H9 (cell line): Measurements from ENCODE around the gene ETV6. TPM values are rescaled to one million over a fixed set of nuclear protein-coding genes. Genes with fewer than 3 reads are reported as not detected.

Experiments
- DNase-seq: peaks from one replicate; pipeline ENCODE4 v3.0.0-alpha.2; 2017
- H2AFZ ChIP-seq: one replicate; pipeline ENCODE4 v1.6.1; 2013; ENCODE audit warnings: mild to moderate bottlenecking, low read length, control low read depth, moderate library complexity
- H2AK5ac ChIP-seq: 2 replicates; pipeline ENCODE4 v1.6.1; 2013; ENCODE audit warnings: low read length, control low read depth, mixed read lengths; ENCODE audit not compliant: insufficient read length
- H2BK120ac ChIP-seq: one replicate; pipeline ENCODE4 v1.6.1; 2013; ENCODE audit warnings: low read depth, mild to moderate bottlenecking, low read length, control low read depth, inconsistent platforms; ENCODE audit not compliant: poor library complexity, severe bottlenecking
- H2BK12ac ChIP-seq: 2 replicates; pipeline ENCODE4 v1.6.1; 2013; ENCODE audit warnings: low read length, control low read depth, mixed read lengths, low read depth; ENCODE audit not compliant: insufficient read length
- H2BK15ac ChIP-seq: 2 replicates; pipeline ENCODE4 v1.6.1; 2013; ENCODE audit warnings: low read depth, low read length, control low read depth
- H2BK20ac ChIP-seq: one replicate; pipeline ENCODE4 v1.6.1; 2013; ENCODE audit warnings: low read depth, mild to moderate bottlenecking, low read length, control low read depth, inconsistent platforms; ENCODE audit not compliant: poor library complexity, severe bottlenecking
- H2BK5ac ChIP-seq: 2 replicates; pipeline ENCODE4 v1.6.1; 2013; ENCODE audit warnings: low read length, control low read depth, mixed read lengths; ENCODE audit not compliant: insufficient read length
- H3K14ac ChIP-seq: 2 replicates; pipeline ENCODE4 v1.6.1; 2013; ENCODE audit warnings: low read length, control low read depth; ENCODE audit not compliant: insufficient read depth
- H3K18ac ChIP-seq: 2 replicates; pipeline ENCODE4 v1.6.1; 2013; ENCODE audit warnings: low read depth, mild to moderate bottlenecking, mixed read lengths, low read length, control low read depth; ENCODE audit not compliant: insufficient read length
- H3K23ac ChIP-seq: 2 replicates; pipeline ENCODE4 v1.6.1; 2013; ENCODE audit warnings: low read length, control low read depth, mixed read lengths, low read depth; ENCODE audit not compliant: insufficient read length
- H3K23me2 ChIP-seq: 2 replicates; pipeline ENCODE4 v1.6.1; 2013; ENCODE audit warnings: low read depth, mild to moderate bottlenecking, mixed read lengths, low read length, control low read depth; ENCODE audit not compliant: insufficient read length, poor library complexity, severe bottlenecking
- H3K27ac ChIP-seq: 2 replicates; pipeline ENCODE4 v1.5.1; 2013; ENCODE audit warnings: low read length, control low read depth, mixed read lengths, low read depth; ENCODE audit not compliant: insufficient read length
- H3K27me3 ChIP-seq: 2 replicates; pipeline ENCODE4 v1.6.1; 2013; ENCODE audit warnings: low read length, control low read depth, inconsistent platforms; ENCODE audit not compliant: insufficient read depth
- H3K4ac ChIP-seq: 2 replicates; pipeline ENCODE4 v1.6.1; 2013; ENCODE audit warnings: low read depth, mild to moderate bottlenecking, control low read depth, inconsistent platforms, low read length, moderate library complexity
- H3K4me1 ChIP-seq: 2 replicates; pipeline ENCODE4 v1.6.1; 2013; ENCODE audit warnings: low read length, control low read depth, inconsistent platforms; ENCODE audit not compliant: insufficient read depth
- H3K4me2 ChIP-seq: 2 replicates; pipeline ENCODE4 v1.6.1; 2013; ENCODE audit warnings: low read length, control low read depth, mixed read lengths; ENCODE audit not compliant: insufficient read length, insufficient read depth
- H3K56ac ChIP-seq: 2 replicates; pipeline ENCODE4 v1.6.1; 2013; ENCODE audit warnings: low read depth, mild to moderate bottlenecking, mixed read lengths, low read length, control low read depth; ENCODE audit not compliant: insufficient read length
- H3K79me1 ChIP-seq: 2 replicates; pipeline ENCODE4 v1.6.1; 2013; ENCODE audit warnings: low read depth, mild to moderate bottlenecking, moderate library complexity, low read length, control low read depth, inconsistent platforms; ENCODE audit not compliant: insufficient read depth, poor library complexity, severe bottlenecking
- H3K79me2 ChIP-seq: 2 replicates; pipeline ENCODE4 v1.6.1; 2013; ENCODE audit warnings: low read length, control low read depth, inconsistent platforms; ENCODE audit not compliant: insufficient read depth
- H3K9ac ChIP-seq: 2 replicates; pipeline ENCODE4 v1.6.1; 2013; ENCODE audit warnings: low read length, control low read depth, mixed read lengths; ENCODE audit not compliant: insufficient read length; ENCODE audit errors: extremely low read depth
- H3K9me3 ChIP-seq: one replicate; pipeline ENCODE4 v1.6.1; 2013; ENCODE audit warnings: low read depth, low read length, inconsistent platforms; ENCODE audit not compliant: control insufficient read depth
- H3T11ph ChIP-seq: one replicate; pipeline ENCODE4 v1.6.1; 2013; ENCODE audit warnings: mild to moderate bottlenecking, low read length, control low read depth, inconsistent platforms
- H4K20me1 ChIP-seq: one replicate; pipeline ENCODE4 v1.6.1; 2013; ENCODE audit not compliant: control insufficient read depth, insufficient read length, insufficient read depth
- H4K5ac ChIP-seq: 2 replicates; pipeline ENCODE4 v1.6.1; 2013; ENCODE audit warnings: low read depth, mild to moderate bottlenecking, mixed read lengths, low read length, control low read depth; ENCODE audit not compliant: insufficient read length
- H4K8ac ChIP-seq: replicated peaks from 2 replicates; pipeline ENCODE4 v1.6.1; 2013; ENCODE audit warnings: low read length, control low read depth, mixed read lengths, low read depth; ENCODE audit not compliant: insufficient read length
- H4K91ac ChIP-seq: 2 replicates; pipeline ENCODE4 v1.6.1; 2013; ENCODE audit warnings: low read depth, mild to moderate bottlenecking, moderate library complexity, mixed read lengths, low read length, control low read depth; ENCODE audit not compliant: insufficient read length
- H3K27ac Mint-ChIP-seq, 3 experiments: 2 replicates in 2 of 3; 3 replicates in 1 of 3; pipeline ENCODE4 v1.8.0; 2020 to 2021; ENCODE audit warnings: mixed read lengths in 3 of 3, mild to moderate bottlenecking in 1 of 3, moderate library complexity in 1 of 3
- H3K27me3 Mint-ChIP-seq: 2 replicates; pipeline ENCODE4 v1.8.0; 2021; ENCODE audit warnings: low read depth, mild to moderate bottlenecking, moderate library complexity, mixed read lengths
- H3K36me3 Mint-ChIP-seq, 3 experiments: 2 replicates in 2 of 3; 3 replicates in 1 of 3; pipeline ENCODE4 v1.8.0; 2020 to 2021; ENCODE audit warnings: low read depth in 3 of 3, mixed read lengths in 3 of 3; ENCODE audit not compliant: insufficient read depth in 1 of 3
- H3K4me1 Mint-ChIP-seq, 2 experiments: 2 replicates each; pipeline ENCODE4 v1.8.0; 2020; ENCODE audit warnings: mixed read lengths in 2 of 2
- H3K4me3 Mint-ChIP-seq, 2 experiments: 2 replicates in 1 of 2; 3 replicates in 1 of 2; pipeline ENCODE4 v1.8.0; 2020 to 2021; ENCODE audit warnings: mild to moderate bottlenecking in 2 of 2, mixed read lengths in 2 of 2, moderate library complexity in 1 of 2
- H3K9me3 Mint-ChIP-seq, 2 experiments: 2 replicates in 1 of 2; 3 replicates in 1 of 2; pipeline ENCODE4 v1.8.0; 2020; ENCODE audit warnings: mild to moderate bottlenecking in 2 of 2, mixed read lengths in 2 of 2, moderate library complexity in 1 of 2
- CTCF ChIP-seq: fragments of 200-600 bp; sonication (generic); conservative IDR thresholded peaks from 3 replicates; pipeline ENCODE4 v1.8.0; 2021; ENCODE audit warnings: antibody characterized with exemption, mild to moderate bottlenecking
- WGBS: extraction: QIAGEN DNeasy Blood & Tissue Kit; methylation state at CpG from one replicate; pipeline ENCODE4 v1.1.7; 2013; ENCODE audit warnings: missing lambda C conversion rate, low lambda C conversion rate, mixed read lengths; ENCODE audit not compliant: insufficient read length; ENCODE audit errors: extremely low coverage; 5-methylcytosine and 5-hydroxymethylcytosine counted together
- total RNA-seq: library from RNA; stranded (reverse); gene quantifications from 2 replicates; pipeline ENCODE4 v1.2.1, GENCODE V29; 2021

Gene ETV6
- total RNA-seq, 1 experiment from 2014 or later = 28.7 TPM

- Histone ChIP-seq H2BK12ac (no peak overlapping the region), H4K91ac (no peak overlapping the region), H3K27me3 (no peaks in the 10 kb centered on the region), H3K27ac (no peak overlapping the region), H3K23me2 (no peaks in the 10 kb centered on the region), H3K23ac (no peak overlapping the region), H2AFZ (no peak overlapping the region), H4K8ac (no peak overlapping the region), H3K18ac (no peak overlapping the region), H3K4me1 (peaks cover 21% of the 10 kb centered on the region), H3K4ac (no peak overlapping the region), H3K4me2 (no peak overlapping the region), H3T11ph (no peak overlapping the region), H3K79me1 (no peaks in the 10 kb centered on the region), H3K9me3 (no peaks in the 10 kb centered on the region), H2BK15ac (no peak overlapping the region), H3K79me2 (no peaks in the 10 kb centered on the region), H3K56ac (no peak overlapping the region), H4K20me1 (no peaks in the 10 kb centered on the region), H2BK120ac (no peak overlapping the region), H2AK5ac (no peak overlapping the region), H2BK20ac (no peak overlapping the region), H3K9ac (no peak overlapping the region), H4K5ac (no peak overlapping the region), H2BK5ac (no peak overlapping the region), H3K14ac (no peak overlapping the region)
- Mint-ChIP-seq H3K36me3 (peaks cover 0 to 4% (median 0%) of the 10 kb centered on the region in 3 experiments; a peak in 1 of 7 replicates), H3K4me1 (peaks cover 29 to 42% of the 10 kb centered on the region in 2 experiments), H3K27me3 (no peaks in the 10 kb centered on the region), H3K9me3 (no peaks in the 10 kb centered on the region), H3K4me3 (no peak overlapping the region), H3K27ac (no peak overlapping the region)
- DNase-seq = no peak
- no peak for TF ChIP-seq CTCF
- WGBS = no CpG with 5 or more reads among the region's 3 CpGs
These were observed 175.3 kb downstream of the ETV6 start for GRCh38 chr12:11824736-11825135.
